ENCODE measurements around the gene CORO2B.

DNA sequence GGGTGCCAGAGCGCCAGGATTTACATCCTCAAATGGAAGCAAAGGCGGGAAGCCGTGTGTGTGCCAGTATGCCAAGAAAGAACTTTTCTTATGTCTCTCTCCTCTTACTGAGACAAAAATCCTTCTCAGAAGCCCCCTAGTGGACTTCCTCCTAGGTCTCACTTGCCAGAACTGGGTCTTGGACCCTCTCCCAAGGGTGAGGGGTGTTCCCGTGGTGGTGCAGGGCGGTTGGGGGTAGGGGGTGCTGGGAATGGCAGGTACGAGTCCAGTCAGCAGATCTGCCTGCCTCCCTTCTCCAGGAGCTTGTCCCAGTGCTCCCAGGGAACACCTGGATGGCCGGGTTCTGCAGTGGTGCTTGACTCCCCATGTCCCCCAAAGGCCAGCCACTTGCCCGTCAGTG is 52.0 kb downstream of the CORO2B start:
- TF ChIP-seq, protein P1, sequence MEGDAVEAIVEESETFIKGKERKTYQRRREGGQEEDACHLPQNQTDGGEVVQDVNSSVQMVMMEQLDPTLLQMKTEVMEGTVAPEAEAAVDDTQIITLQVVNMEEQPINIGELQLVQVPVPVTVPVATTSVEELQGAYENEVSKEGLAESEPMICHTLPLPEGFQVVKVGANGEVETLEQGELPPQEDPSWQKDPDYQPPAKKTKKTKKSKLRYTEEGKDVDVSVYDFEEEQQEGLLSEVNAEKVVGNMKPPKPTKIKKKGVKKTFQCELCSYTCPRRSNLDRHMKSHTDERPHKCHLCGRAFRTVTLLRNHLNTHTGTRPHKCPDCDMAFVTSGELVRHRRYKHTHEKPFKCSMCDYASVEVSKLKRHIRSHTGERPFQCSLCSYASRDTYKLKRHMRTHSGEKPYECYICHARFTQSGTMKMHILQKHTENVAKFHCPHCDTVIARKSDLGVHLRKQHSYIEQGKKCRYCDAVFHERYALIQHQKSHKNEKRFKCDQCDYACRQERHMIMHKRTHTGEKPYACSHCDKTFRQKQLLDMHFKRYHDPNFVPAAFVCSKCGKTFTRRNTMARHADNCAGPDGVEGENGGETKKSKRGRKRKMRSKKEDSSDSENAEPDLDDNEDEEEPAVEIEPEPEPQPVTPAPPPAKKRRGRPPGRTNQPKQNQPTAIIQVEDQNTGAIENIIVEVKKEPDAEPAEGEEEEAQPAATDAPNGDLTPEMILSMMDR (IDR thresholded peaks at IDR 0.05): no peak
- TF ChIP-seq POLR2A (IDR thresholded peaks at IDR 0.05): no peak
